A673 (cell line): Measurements from ENCODE around the gene GPX8.

Experiments used
- EZH2 ChIP-seq: fragments of 200-600 bp; sonication (generic); IDR thresholded peaks from 2 replicates; pipeline ENCODE4 v1.6.1; 2017; ENCODE audit warnings: borderline replicate concordance, low read depth, mild to moderate bottlenecking, mixed read lengths, antibody characterized with exemption, low read length; ENCODE audit not compliant: poor library complexity, severe bottlenecking
- TF ChIP-seq, protein P1 (sequence below): fragments of 300-800, 200-600 bp; sonication (generic); conservative IDR thresholded peaks from 2 replicates; pipeline ENCODE4 v1.5.1; 2017; ENCODE audit warnings: low read depth, mild to moderate bottlenecking, antibody characterized with exemption, low read length, moderate library complexity, mixed read lengths

GRCh38 chr5:55173687-55174230, 13.8 kb downstream of the GPX8 start:
- TF ChIP-seq, protein P1, sequence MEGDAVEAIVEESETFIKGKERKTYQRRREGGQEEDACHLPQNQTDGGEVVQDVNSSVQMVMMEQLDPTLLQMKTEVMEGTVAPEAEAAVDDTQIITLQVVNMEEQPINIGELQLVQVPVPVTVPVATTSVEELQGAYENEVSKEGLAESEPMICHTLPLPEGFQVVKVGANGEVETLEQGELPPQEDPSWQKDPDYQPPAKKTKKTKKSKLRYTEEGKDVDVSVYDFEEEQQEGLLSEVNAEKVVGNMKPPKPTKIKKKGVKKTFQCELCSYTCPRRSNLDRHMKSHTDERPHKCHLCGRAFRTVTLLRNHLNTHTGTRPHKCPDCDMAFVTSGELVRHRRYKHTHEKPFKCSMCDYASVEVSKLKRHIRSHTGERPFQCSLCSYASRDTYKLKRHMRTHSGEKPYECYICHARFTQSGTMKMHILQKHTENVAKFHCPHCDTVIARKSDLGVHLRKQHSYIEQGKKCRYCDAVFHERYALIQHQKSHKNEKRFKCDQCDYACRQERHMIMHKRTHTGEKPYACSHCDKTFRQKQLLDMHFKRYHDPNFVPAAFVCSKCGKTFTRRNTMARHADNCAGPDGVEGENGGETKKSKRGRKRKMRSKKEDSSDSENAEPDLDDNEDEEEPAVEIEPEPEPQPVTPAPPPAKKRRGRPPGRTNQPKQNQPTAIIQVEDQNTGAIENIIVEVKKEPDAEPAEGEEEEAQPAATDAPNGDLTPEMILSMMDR: no peak
- no peak for TF ChIP-seq EZH2
